ENCODE measurements around the gene CEACAM7. TPM values are rescaled to one million over a fixed set of nuclear protein-coding genes. Genes with fewer than 3 reads are reported as not detected.

Gene CEACAM7
- total and polyA plus RNA-seq, 10 donors = 0.13 TPM; not detected in 9

DNA sequence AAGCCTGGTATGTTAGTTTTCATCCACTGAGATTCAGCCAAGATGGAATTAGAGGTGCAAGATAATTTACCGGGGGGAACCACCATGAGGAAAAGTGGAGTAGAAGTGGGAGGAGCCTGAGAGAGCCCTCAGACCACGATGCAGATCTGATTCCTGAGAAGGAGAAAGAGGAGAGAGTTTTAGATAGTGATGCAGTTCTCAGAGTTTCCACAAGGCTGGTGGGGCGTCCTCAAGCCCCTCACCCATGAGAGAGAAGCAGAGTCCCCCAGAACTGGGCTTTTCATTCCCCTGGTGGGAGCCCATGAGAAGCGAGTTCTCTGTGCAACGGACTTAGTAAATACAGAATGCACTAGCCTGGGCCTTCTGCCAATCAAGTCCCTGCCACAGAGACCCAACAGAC lies 38.4 kb upstream of the CEACAM7 start:
- Histone ChIP-seq H3K4me3 (no peak overlapping the region), H3K27ac (no peak overlapping the region), H3K27me3 (replicated peaks in 1 of 7) (peaks cover 0 to 58% (median 11%) of the 10 kb centered on the region in 7 donors), H3K4me1 (no peaks in the 10 kb centered on the region), H3K9me3 (no peaks in the 10 kb centered on the region), H3K36me3 (no peaks in the 10 kb centered on the region)
- no peak for DNase-seq
- TF ChIP-seq POLR2AphosphoS5 (IDR thresholded peaks at IDR 0.05) = no peak
- TF ChIP-seq POLR2A (IDR thresholded peaks at IDR 0.05) = no peak
- TF ChIP-seq, protein P1, sequence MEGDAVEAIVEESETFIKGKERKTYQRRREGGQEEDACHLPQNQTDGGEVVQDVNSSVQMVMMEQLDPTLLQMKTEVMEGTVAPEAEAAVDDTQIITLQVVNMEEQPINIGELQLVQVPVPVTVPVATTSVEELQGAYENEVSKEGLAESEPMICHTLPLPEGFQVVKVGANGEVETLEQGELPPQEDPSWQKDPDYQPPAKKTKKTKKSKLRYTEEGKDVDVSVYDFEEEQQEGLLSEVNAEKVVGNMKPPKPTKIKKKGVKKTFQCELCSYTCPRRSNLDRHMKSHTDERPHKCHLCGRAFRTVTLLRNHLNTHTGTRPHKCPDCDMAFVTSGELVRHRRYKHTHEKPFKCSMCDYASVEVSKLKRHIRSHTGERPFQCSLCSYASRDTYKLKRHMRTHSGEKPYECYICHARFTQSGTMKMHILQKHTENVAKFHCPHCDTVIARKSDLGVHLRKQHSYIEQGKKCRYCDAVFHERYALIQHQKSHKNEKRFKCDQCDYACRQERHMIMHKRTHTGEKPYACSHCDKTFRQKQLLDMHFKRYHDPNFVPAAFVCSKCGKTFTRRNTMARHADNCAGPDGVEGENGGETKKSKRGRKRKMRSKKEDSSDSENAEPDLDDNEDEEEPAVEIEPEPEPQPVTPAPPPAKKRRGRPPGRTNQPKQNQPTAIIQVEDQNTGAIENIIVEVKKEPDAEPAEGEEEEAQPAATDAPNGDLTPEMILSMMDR (IDR thresholded peaks at IDR 0.05 in 8 of 11, conservative IDR thresholded peaks at IDR 0.05 in 3 of 11) = no peak
- WGBS, 5 donors = 41 to 53% (median 45%) methylated on average over 5 of the region's 5 CpGs
- intact Hi-C loops (cut with DNase I; ENCODE audit: low total_unique reads) = no loop called here

DNA sequence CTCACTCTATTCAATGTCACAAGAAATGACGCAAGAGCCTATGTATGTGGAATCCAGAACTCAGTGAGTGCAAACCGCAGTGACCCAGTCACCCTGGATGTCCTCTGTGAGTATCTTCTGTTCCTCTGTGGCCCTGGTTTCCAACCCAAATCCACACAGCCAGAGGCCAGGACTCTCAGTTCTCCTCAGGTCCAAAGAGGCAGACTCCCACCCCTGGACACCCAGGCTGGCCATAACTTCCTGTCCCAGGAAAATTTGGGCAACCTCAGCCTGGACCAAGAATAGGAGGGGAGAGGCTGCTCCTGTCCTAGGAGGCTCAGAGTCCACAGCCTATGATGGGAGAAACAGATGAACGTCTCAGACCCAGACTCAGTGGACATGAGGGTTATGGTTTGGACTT lies 32.0 kb upstream of the CEACAM7 start:
- no peak for DNase-seq
- 80 to 96% (median 88%) methylated on average over 3 of the region's 3 CpGs for WGBS, 5 donors

DNA sequence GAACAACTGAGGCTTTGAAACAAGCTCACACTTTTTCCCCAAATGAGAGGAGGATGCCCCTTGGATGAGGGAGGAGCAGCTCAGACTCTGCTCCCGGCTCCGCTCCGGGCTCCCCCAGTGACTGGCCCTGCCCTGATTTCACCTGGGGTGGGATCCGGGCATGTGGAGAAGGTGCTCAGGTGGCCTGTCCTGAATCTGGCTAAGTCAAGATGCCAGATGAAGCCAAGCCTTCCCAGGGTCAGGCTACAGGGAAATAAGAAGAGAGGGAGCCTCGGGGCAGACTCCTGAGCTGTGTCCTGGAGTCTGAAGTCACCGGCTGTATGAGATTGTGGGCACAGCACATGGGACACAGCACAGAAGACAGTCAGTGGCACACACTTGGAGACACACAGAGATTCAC lies 30.7 kb upstream of the CEACAM7 start:
- Histone ChIP-seq H3K27me3 (replicated peaks in 1 of 7) (peaks cover 0 to 82% (median 0%) of the 10 kb centered on the region in 7 donors), H3K4me3 (no peak overlapping the region), H3K4me1 (no peaks in the 10 kb centered on the region), H3K36me3 (no peaks in the 10 kb centered on the region), H3K27ac (no peak overlapping the region), H3K9me3 (no peaks in the 10 kb centered on the region)
- 67 to 87% (median 80%) methylated on average over 6 of the region's 6 CpGs for whole genome bisulfite sequencing, 5 donors
- intact Hi-C loops (cut with DNase I; ENCODE audit: low total_unique reads) = no loop called here
- no peak for DNase-seq
- TF ChIP-seq POLR2AphosphoS5 (IDR thresholded peaks at IDR 0.05) = no peak
- TF ChIP-seq, protein P1 (IDR thresholded peaks at IDR 0.05 in 8 of 11, conservative IDR thresholded peaks at IDR 0.05 in 3 of 11) = no peak
- TF ChIP-seq POLR2A (IDR thresholded peaks at IDR 0.05) = no peak

More for the DNA sequence above, 32.0 kb upstream of the CEACAM7 start:
- Histone ChIP-seq H3K36me3 (no peaks in the 10 kb centered on the region), H3K4me1 (no peaks in the 10 kb centered on the region), H3K27ac (no peak overlapping the region), H3K27me3 (replicated peaks in 1 of 7) (peaks cover 0 to 75% (median 0%) of the 10 kb centered on the region in 7 donors), H3K9me3 (no peaks in the 10 kb centered on the region), H3K4me3 (no peak overlapping the region)
- TF ChIP-seq POLR2AphosphoS5 (IDR thresholded peaks at IDR 0.05) (no peak), POLR2A (IDR thresholded peaks at IDR 0.05) (no peak)
- TF ChIP-seq, protein P1 (IDR thresholded peaks at IDR 0.05 in 8 of 11, conservative IDR thresholded peaks at IDR 0.05 in 3 of 11) = no peak
- intact Hi-C loops (cut with DNase I; ENCODE audit: low total_unique reads) = no loop called here

DNA sequence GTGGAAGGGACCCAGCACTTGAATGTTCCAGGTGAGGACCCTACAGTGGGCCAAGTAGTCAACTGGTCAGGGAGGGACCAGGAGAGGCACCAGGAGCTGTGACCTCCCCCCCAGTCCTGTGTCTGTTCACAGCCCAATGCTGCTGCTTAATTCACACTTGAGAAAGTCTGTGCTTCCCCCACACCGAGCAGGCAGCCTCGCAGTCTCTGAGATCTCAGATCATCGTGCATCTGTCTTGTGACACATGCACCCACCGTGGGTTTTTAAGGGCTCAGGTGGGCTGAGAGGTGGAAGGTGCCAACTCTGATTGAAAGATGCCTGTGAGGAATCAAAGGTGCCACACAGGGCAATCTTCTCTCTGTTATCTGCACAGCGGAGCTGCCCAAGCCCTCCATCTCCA lies 26.5 kb upstream of the CEACAM7 start:
- 69 to 88% (median 77%) methylated on average over 5 of the region's 5 CpGs for whole genome bisulfite sequencing, 5 donors
- Histone ChIP-seq H3K4me1 (no peaks in the 10 kb centered on the region), H3K27me3 (replicated peaks in 1 of 7) (peaks cover 0 to 77% (median 0%) of the 10 kb centered on the region in 7 donors), H3K4me3 (no peak overlapping the region), H3K27ac (no peak overlapping the region), H3K36me3 (no peaks in the 10 kb centered on the region), H3K9me3 (no peaks in the 10 kb centered on the region)
- no peak for TF ChIP-seq POLR2A (IDR thresholded peaks at IDR 0.05)
- TF ChIP-seq, protein P1 (IDR thresholded peaks at IDR 0.05 in 8 of 11, conservative IDR thresholded peaks at IDR 0.05 in 3 of 11) = no peak
- no peak for TF ChIP-seq POLR2AphosphoS5 (IDR thresholded peaks at IDR 0.05)
- DNase-seq = no peak
- intact Hi-C loops (cut with DNase I; ENCODE audit: low total_unique reads) = no loop called here
